ENCODE results near the gene DZIP3.

Gene DZIP3

GRCh38 chr3:108603691-108604090 is 14.2 kb downstream of the DZIP3 start:
- Histone ChIP-seq H3K9ac (ENCODE audit: low read depth, low read length, poor library complexity, severe bottlenecking) (no peak overlapping the region), H3K27me3 (ENCODE audit: insufficient read depth, low read length, poor library complexity, severe bottlenecking) (no peaks in the 10 kb centered on the region), H3K9me2 (replicated peaks; ENCODE audit: low read depth, low read length) (no peaks in the 10 kb centered on the region), H4K20me1 (ENCODE audit: insufficient read depth, low read length, poor library complexity, severe bottlenecking) (no peaks in the 10 kb centered on the region), H3K36me3 (ENCODE audit: insufficient read depth, low read length) (no peaks in the 10 kb centered on the region), H3K9me3 (ENCODE audit: insufficient read depth, low read depth, low read length) (no peaks in the 10 kb centered on the region), H3K4me1 (ENCODE audit: insufficient read depth, low read length, poor library complexity, severe bottlenecking) (peaks cover 41% of the 10 kb centered on the region), H3F3A (ENCODE audit: low read depth) (peaks cover 2% of the 10 kb centered on the region; the same call in 1 of the 2 replicates), H3K4me3 (ENCODE audit: low read length, poor library complexity, severe bottlenecking) (peak overlapping the region; percentile 2), H3K79me2 (ENCODE audit: insufficient read depth, low read length) (no peaks in the 10 kb centered on the region), H2AFZ (ENCODE audit: low read length) (no peak overlapping the region), H3K4me2 (ENCODE audit: low read depth, low read length, poor library complexity, severe bottlenecking) (peak overlapping the region; percentile 49)
- TF ChIP-seq EZH2phosphoT487 (IDR thresholded peaks at IDR 0.05; ENCODE audit: borderline replicate concordance), result no peak
- no peak for TF ChIP-seq CTCF (conservative IDR thresholded peaks at IDR 0.05; ENCODE audit: low read length)

GRCh38 chr3:108605028-108605427 is 15.5 kb downstream of the DZIP3 start:
- TF ChIP-seq EZH2phosphoT487 (IDR thresholded peaks at IDR 0.05; ENCODE audit: borderline replicate concordance), result no peak
- H3K4me3 ChIP-seq (ENCODE audit: low read length, poor library complexity, severe bottlenecking), result no peak overlapping the region
- H3K27me3 ChIP-seq (ENCODE audit: insufficient read depth, low read length, poor library complexity, severe bottlenecking), result no peaks in the 10 kb centered on the region
- H3K79me2 ChIP-seq (ENCODE audit: insufficient read depth, low read length), result no peaks in the 10 kb centered on the region
- H3K9ac ChIP-seq (ENCODE audit: low read depth, low read length, poor library complexity, severe bottlenecking), result no peak overlapping the region
- no peak overlapping the region for H3K4me2 ChIP-seq (ENCODE audit: low read depth, low read length, poor library complexity, severe bottlenecking)
- H3K9me3 ChIP-seq (ENCODE audit: insufficient read depth, low read depth, low read length), result no peaks in the 10 kb centered on the region
- H3K36me3 ChIP-seq (ENCODE audit: insufficient read depth, low read length), result no peaks in the 10 kb centered on the region
- no peaks in the 10 kb centered on the region for H3K9me2 ChIP-seq (replicated peaks; ENCODE audit: low read depth, low read length)
- H3F3A ChIP-seq (ENCODE audit: low read depth), result peaks cover 2% of the 10 kb centered on the region; the same call in 1 of the 2 replicates
- H3K4me1 ChIP-seq (ENCODE audit: insufficient read depth, low read length, poor library complexity, severe bottlenecking), result peaks cover 36% of the 10 kb centered on the region
- H4K20me1 ChIP-seq (ENCODE audit: insufficient read depth, low read length, poor library complexity, severe bottlenecking), result no peaks in the 10 kb centered on the region
- H2AFZ ChIP-seq (ENCODE audit: low read length), result no peak overlapping the region

GRCh38 chr3:108605491-108605890 is 16.0 kb downstream of the DZIP3 start:
- H3K4me3 ChIP-seq (ENCODE audit: low read length, poor library complexity, severe bottlenecking), result no peak overlapping the region
- no peak overlapping the region for H3K9ac ChIP-seq (ENCODE audit: low read depth, low read length, poor library complexity, severe bottlenecking)
- TF ChIP-seq EZH2phosphoT487 (IDR thresholded peaks at IDR 0.05; ENCODE audit: borderline replicate concordance), result no peak
- no peak for TF ChIP-seq CTCF (conservative IDR thresholded peaks at IDR 0.05; ENCODE audit: low read length)
- no peaks in the 10 kb centered on the region for H4K20me1 ChIP-seq (ENCODE audit: insufficient read depth, low read length, poor library complexity, severe bottlenecking)
- no peaks in the 10 kb centered on the region for H3K36me3 ChIP-seq (ENCODE audit: insufficient read depth, low read length)
- H3K27me3 ChIP-seq (ENCODE audit: insufficient read depth, low read length, poor library complexity, severe bottlenecking), result no peaks in the 10 kb centered on the region
- peaks cover 36% of the 10 kb centered on the region for H3K4me1 ChIP-seq (ENCODE audit: insufficient read depth, low read length, poor library complexity, severe bottlenecking)
- H3K9me2 ChIP-seq (replicated peaks; ENCODE audit: low read depth, low read length), result no peaks in the 10 kb centered on the region
- H3K4me2 ChIP-seq (ENCODE audit: low read depth, low read length, poor library complexity, severe bottlenecking), result no peak overlapping the region
- H2AFZ ChIP-seq (ENCODE audit: low read length), result 0 out of 2 replicates have a peak overlapping the region, but pooled peaks have one; percentile 43
- no peaks in the 10 kb centered on the region for H3K9me3 ChIP-seq (ENCODE audit: insufficient read depth, low read depth, low read length)
- peaks cover 2% of the 10 kb centered on the region; the same call in 1 of the 2 replicates for H3F3A ChIP-seq (ENCODE audit: low read depth)
- H3K79me2 ChIP-seq (ENCODE audit: insufficient read depth, low read length), result no peaks in the 10 kb centered on the region

- Histone ChIP-seq H4K20me1 (ENCODE audit: insufficient read depth, low read length, poor library complexity, severe bottlenecking) (no peaks in the 10 kb centered on the region), H2AFZ (ENCODE audit: low read length) (no peak overlapping the region), H3K27me3 (ENCODE audit: insufficient read depth, low read length, poor library complexity, severe bottlenecking) (no peaks in the 10 kb centered on the region), H3K9ac (ENCODE audit: low read depth, low read length, poor library complexity, severe bottlenecking) (no peak overlapping the region), H3K4me3 (ENCODE audit: low read length, poor library complexity, severe bottlenecking) (no peak overlapping the region), H3K9me3 (ENCODE audit: insufficient read depth, low read depth, low read length) (no peaks in the 10 kb centered on the region), H3K79me2 (ENCODE audit: insufficient read depth, low read length) (no peaks in the 10 kb centered on the region), H3K36me3 (ENCODE audit: insufficient read depth, low read length) (no peaks in the 10 kb centered on the region), H3K4me2 (ENCODE audit: low read depth, low read length, poor library complexity, severe bottlenecking) (no peak overlapping the region), H3K4me1 (ENCODE audit: insufficient read depth, low read length, poor library complexity, severe bottlenecking) (peaks cover 18% of the 10 kb centered on the region), H3F3A (ENCODE audit: low read depth) (no peaks in the 10 kb centered on the region), H3K9me2 (replicated peaks; ENCODE audit: low read depth, low read length) (no peaks in the 10 kb centered on the region)
- TF ChIP-seq EZH2phosphoT487 (IDR thresholded peaks at IDR 0.05; ENCODE audit: borderline replicate concordance) (no peak), CTCF (conservative IDR thresholded peaks at IDR 0.05; ENCODE audit: low read length) (no peak)
Measured at GRCh38 chr3:108608750-108609149, 19.2 kb downstream of the DZIP3 start.

Measured in Loucy (cell line).